K562 (cell line): ENCODE measurements around the gene ADGRB3. TPM values are rescaled to one million over a fixed set of nuclear protein-coding genes. Genes with fewer than 3 reads are reported as not detected.

Experiments
- CHD4 ChIP-seq: fragments of 200-600 bp; sonication (generic); IDR thresholded peaks from 3 replicates; pipeline ENCODE4 v1.6.1; 2012; ENCODE audit warnings: low read depth, mild to moderate bottlenecking, mixed read lengths, low read length, inconsistent platforms; ENCODE audit not compliant: insufficient read depth, insufficient replicate concordance, poor library complexity, severe bottlenecking
- GATAD2B ChIP-seq: fragments of 450-650 bp; IDR thresholded peaks from 2 replicates; pipeline ENCODE4 v1.6.1; 2017; ENCODE audit warnings: mild to moderate bottlenecking, borderline replicate concordance
- KDM1A ChIP-seq, 2 experiments: fragments of 450-650 bp; IDR thresholded peaks; 2 replicates each; pipeline ENCODE4 v1.6.1; 2016; ENCODE audit warnings: mild to moderate bottlenecking in 2 of 2
- LCOR ChIP-seq: sonication (generic); formaldehyde crosslinking; IDR thresholded peaks from 2 replicates; pipeline ENCODE4 v1.8.0; 2022; ENCODE audit warnings: mild to moderate bottlenecking, missing genetic modification reagents
- LEF1 ChIP-seq: fragments of 450-650 bp; IDR thresholded peaks from 2 replicates; pipeline ENCODE4 v1.6.1; 2016; ENCODE audit warnings: mild to moderate bottlenecking
- POLR2AphosphoS2 ChIP-seq: IDR thresholded peaks from 2 replicates; pipeline ENCODE4 v1.6.1; 2012; ENCODE audit warnings: low read length, improper control_type of control experiment
- RBM15 ChIP-seq: fragments of 200-400 bp; formaldehyde crosslinking; IDR thresholded peaks from 2 replicates; pipeline ENCODE4 v1.6.1; 2018; ENCODE audit warnings: mild to moderate bottlenecking, low read length, moderate library complexity; ENCODE audit not compliant: insufficient read depth
- ZBED1 ChIP-seq: IDR thresholded peaks from 2 replicates; pipeline ENCODE4 v1.6.1; 2014
- ZNF12 ChIP-seq: sonication (generic); formaldehyde crosslinking; IDR thresholded peaks from 2 replicates; pipeline ENCODE4 v1.4.0; 2020; ENCODE audit warnings: mild to moderate bottlenecking, missing genetic modification reagents
- ZNF239 ChIP-seq: fragments of 250-450 bp; sonication (Bioruptor Pico); IDR thresholded peaks from 2 replicates; pipeline ENCODE4 v1.4.0; 2020; ENCODE audit warnings: mild to moderate bottlenecking
- ZNF311 ChIP-seq: fragments of 250-450 bp; sonication (Bioruptor Pico); IDR thresholded peaks from 2 replicates; pipeline ENCODE4 v1.4.0; 2020; ENCODE audit warnings: mild to moderate bottlenecking, moderate library complexity
- ZNF354B ChIP-seq: fragments of 250-450 bp; sonication (Bioruptor Pico); IDR thresholded peaks from 2 replicates; pipeline ENCODE4 v1.4.0; 2020
- ZNF785 ChIP-seq: fragments of 250-450 bp; sonication (Bioruptor Pico); IDR thresholded peaks from 2 replicates; pipeline ENCODE4 v1.4.0; 2020; ENCODE audit warnings: mild to moderate bottlenecking
- polyA plus RNA-seq, 8 experiments: library from polyadenylated mRNA; depleted of rRNA in 4 of 8; stranded (reverse) in 5 of 8; unstranded in 3 of 8; fragments of >200 nt; fragmentation: Nextera tagmentation in 2 of 8; fragmentation: Illumina TruSeq in 1 of 8; extraction: Ambion mirVana in 2 of 8; extraction: Trizol in 1 of 8; gene quantifications; 2 replicates each; pipeline versions ENCODE4 v1.2.1 to v1.2.3, GENCODE V29; 2011 to 2014; ENCODE audit warnings: inconsistent platforms in 1 of 8, missing spikeins in 1 of 8
- total RNA-seq, 7 experiments: library from RNA; depleted of rRNA in 6 of 7; stranded (reverse); fragments of >200 nt in 6 of 7; fragmentation: Illumina TruSeq in 2 of 7; extraction: Trizol in 2 of 7; gene quantifications; 2 replicates each; pipeline versions ENCODE4 v1.2.1 to v1.2.3, GENCODE V29; 2011 to 2021; ENCODE audit warnings: low replicate concordance in 1 of 7
- TF ChIP-seq, protein P1 (sequence below): sonication (generic); formaldehyde crosslinking; IDR thresholded peaks from 2 replicates; pipeline ENCODE4 v1.8.0; 2023; ENCODE audit warnings: mild to moderate bottlenecking, missing genetic modification reagents
- TF ChIP-seq, protein P2 (sequence below), 2 experiments: fragments of 150-350 bp in 1 of 2; IDR thresholded peaks; 2 replicates each; pipeline ENCODE4 v1.6.1; 2012 to 2016; ENCODE audit warnings: low read depth in 2 of 2, low read length in 2 of 2, mild to moderate bottlenecking in 1 of 2, moderate library complexity in 1 of 2
- TF ChIP-seq, protein P3 (sequence below): fragments of 450-650 bp; IDR thresholded peaks from 2 replicates; pipeline ENCODE4 v1.6.1; 2016; ENCODE audit warnings: mild to moderate bottlenecking
- TF ChIP-seq, protein P4 (sequence below): fragments of 450-650 bp; IDR thresholded peaks from 2 replicates; pipeline ENCODE4 v1.6.1; 2016; ENCODE audit warnings: missing biosample characterization, missing genetic modification characterization

ADGRB3 gene
- total and polyA plus RNA-seq, 9 of the 15 experiments (the other 6 are each of a cell fraction or from before 2014, with no cell fraction given), result 0.90 to 7.8 (median 2.4) TPM

DNA sequence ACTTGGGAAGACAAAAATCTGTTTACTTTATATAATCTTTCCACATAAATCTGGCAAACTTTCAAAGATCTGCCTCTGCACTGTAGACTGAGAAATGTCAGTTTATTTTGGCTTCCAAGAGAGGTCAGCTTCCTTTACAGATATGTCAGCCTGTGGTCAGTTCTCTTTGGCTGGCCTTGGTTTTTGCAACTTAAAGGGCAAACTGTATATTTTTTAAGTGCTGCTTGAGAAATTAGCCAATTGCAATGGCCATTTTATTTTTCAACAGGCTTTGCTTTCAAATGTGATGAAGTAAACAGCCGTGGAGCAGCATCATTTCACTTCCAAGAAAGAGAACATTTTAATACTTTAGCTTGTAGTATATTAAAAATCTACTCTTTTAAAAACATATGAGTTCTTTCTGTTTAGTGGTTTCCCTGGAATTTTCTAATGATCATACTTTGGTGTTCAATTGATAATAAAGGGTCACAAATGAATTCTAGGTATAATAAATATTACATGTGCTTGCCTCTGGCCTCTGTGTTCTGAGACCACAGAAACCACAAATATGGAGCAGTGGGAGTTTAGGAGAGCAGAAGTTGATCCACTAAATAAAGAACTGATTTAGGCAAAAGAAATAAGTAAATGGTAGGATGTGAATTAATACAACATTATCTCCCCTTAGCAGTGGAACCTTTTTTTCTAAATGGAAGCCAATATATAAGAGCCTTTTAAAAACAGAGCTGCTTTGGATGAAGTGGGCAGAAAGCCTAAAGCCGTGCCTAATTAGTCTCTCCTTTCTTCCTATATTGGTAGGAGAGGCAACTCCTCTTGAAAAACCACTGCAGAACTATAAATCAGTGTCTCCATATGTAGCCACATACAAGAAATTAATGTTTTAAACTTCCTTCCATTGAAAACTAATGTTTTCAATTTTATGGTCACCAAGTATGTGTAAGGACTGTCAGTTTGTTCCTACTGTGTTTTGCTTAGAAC is 16.2 kb downstream of the ADGRB3 start (continued):
- TF ChIP-seq, protein P1, sequence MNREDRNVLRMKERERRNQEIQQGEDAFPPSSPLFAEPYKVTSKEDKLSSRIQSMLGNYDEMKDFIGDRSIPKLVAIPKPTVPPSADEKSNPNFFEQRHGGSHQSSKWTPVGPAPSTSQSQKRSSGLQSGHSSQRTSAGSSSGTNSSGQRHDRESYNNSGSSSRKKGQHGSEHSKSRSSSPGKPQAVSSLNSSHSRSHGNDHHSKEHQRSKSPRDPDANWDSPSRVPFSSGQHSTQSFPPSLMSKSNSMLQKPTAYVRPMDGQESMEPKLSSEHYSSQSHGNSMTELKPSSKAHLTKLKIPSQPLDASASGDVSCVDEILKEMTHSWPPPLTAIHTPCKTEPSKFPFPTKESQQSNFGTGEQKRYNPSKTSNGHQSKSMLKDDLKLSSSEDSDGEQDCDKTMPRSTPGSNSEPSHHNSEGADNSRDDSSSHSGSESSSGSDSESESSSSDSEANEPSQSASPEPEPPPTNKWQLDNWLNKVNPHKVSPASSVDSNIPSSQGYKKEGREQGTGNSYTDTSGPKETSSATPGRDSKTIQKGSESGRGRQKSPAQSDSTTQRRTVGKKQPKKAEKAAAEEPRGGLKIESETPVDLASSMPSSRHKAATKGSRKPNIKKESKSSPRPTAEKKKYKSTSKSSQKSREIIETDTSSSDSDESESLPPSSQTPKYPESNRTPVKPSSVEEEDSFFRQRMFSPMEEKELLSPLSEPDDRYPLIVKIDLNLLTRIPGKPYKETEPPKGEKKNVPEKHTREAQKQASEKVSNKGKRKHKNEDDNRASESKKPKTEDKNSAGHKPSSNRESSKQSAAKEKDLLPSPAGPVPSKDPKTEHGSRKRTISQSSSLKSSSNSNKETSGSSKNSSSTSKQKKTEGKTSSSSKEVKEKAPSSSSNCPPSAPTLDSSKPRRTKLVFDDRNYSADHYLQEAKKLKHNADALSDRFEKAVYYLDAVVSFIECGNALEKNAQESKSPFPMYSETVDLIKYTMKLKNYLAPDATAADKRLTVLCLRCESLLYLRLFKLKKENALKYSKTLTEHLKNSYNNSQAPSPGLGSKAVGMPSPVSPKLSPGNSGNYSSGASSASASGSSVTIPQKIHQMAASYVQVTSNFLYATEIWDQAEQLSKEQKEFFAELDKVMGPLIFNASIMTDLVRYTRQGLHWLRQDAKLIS (CRISPR knock-in tag), result no peak
- TF ChIP-seq, protein P2, sequence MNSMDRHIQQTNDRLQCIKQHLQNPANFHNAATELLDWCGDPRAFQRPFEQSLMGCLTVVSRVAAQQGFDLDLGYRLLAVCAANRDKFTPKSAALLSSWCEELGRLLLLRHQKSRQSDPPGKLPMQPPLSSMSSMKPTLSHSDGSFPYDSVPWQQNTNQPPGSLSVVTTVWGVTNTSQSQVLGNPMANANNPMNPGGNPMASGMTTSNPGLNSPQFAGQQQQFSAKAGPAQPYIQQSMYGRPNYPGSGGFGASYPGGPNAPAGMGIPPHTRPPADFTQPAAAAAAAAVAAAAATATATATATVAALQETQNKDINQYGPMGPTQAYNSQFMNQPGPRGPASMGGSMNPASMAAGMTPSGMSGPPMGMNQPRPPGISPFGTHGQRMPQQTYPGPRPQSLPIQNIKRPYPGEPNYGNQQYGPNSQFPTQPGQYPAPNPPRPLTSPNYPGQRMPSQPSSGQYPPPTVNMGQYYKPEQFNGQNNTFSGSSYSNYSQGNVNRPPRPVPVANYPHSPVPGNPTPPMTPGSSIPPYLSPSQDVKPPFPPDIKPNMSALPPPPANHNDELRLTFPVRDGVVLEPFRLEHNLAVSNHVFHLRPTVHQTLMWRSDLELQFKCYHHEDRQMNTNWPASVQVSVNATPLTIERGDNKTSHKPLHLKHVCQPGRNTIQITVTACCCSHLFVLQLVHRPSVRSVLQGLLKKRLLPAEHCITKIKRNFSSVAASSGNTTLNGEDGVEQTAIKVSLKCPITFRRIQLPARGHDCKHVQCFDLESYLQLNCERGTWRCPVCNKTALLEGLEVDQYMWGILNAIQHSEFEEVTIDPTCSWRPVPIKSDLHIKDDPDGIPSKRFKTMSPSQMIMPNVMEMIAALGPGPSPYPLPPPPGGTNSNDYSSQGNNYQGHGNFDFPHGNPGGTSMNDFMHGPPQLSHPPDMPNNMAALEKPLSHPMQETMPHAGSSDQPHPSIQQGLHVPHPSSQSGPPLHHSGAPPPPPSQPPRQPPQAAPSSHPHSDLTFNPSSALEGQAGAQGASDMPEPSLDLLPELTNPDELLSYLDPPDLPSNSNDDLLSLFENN (IDR thresholded peaks at IDR 0.05; ENCODE audit: low read depth in 2 of 2, low read length in 2 of 2), result no peak
- no peak for TF ChIP-seq LEF1
- TF ChIP-seq POLR2AphosphoS2, result no peak
- TF ChIP-seq ZNF12 (CRISPR knock-in tag), result no peak
- no peak for TF ChIP-seq LCOR (CRISPR knock-in tag)
- no peak for TF ChIP-seq ZNF785
- TF ChIP-seq RBM15, result no peak
- TF ChIP-seq ZNF239 (CRISPR knock-in tag), result no peak
- TF ChIP-seq ZNF311, result no peak
- TF ChIP-seq GATAD2B, result no peak
- TF ChIP-seq KDM1A (IDR thresholded peaks at IDR 0.05), result peak; percentile 60 to 66; a peak in 3 of 4 replicates
- no peak for TF ChIP-seq ZBED1
- TF ChIP-seq, protein P3, sequence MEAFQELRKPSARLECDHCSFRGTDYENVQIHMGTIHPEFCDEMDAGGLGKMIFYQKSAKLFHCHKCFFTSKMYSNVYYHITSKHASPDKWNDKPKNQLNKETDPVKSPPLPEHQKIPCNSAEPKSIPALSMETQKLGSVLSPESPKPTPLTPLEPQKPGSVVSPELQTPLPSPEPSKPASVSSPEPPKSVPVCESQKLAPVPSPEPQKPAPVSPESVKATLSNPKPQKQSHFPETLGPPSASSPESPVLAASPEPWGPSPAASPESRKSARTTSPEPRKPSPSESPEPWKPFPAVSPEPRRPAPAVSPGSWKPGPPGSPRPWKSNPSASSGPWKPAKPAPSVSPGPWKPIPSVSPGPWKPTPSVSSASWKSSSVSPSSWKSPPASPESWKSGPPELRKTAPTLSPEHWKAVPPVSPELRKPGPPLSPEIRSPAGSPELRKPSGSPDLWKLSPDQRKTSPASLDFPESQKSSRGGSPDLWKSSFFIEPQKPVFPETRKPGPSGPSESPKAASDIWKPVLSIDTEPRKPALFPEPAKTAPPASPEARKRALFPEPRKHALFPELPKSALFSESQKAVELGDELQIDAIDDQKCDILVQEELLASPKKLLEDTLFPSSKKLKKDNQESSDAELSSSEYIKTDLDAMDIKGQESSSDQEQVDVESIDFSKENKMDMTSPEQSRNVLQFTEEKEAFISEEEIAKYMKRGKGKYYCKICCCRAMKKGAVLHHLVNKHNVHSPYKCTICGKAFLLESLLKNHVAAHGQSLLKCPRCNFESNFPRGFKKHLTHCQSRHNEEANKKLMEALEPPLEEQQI, result no peak
- TF ChIP-seq CHD4, result no peak
- TF ChIP-seq, protein P4, sequence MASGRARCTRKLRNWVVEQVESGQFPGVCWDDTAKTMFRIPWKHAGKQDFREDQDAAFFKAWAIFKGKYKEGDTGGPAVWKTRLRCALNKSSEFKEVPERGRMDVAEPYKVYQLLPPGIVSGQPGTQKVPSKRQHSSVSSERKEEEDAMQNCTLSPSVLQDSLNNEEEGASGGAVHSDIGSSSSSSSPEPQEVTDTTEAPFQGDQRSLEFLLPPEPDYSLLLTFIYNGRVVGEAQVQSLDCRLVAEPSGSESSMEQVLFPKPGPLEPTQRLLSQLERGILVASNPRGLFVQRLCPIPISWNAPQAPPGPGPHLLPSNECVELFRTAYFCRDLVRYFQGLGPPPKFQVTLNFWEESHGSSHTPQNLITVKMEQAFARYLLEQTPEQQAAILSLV (tag), result no peak
- TF ChIP-seq ZNF354B, result no peak
